GM12875 (cell line): ENCODE results near the gene CD81.
A peak's percentile ranks its signal among the peaks of the same experiment; 100 is the strongest.

Source experiments
- H3K4me3 ChIP-seq: one replicate; pipeline ENCODE4 v1.5.1; 2011; ENCODE audit warnings: low read depth, low read length, control low read depth
- TF ChIP-seq, protein P1 (sequence below): IDR thresholded peaks from 2 replicates; pipeline ENCODE4 v1.5.1; 2011; ENCODE audit warnings: low read depth, mild to moderate bottlenecking, control low read depth, inconsistent platforms, low read length, moderate library complexity, borderline replicate concordance; ENCODE audit not compliant: insufficient read depth

Gene CD81

GRCh38 chr11:2415171-2415570 lies 38.1 kb downstream of the CD81 start:
- H3K4me3 ChIP-seq = no peak overlapping the region
- TF ChIP-seq, protein P1, sequence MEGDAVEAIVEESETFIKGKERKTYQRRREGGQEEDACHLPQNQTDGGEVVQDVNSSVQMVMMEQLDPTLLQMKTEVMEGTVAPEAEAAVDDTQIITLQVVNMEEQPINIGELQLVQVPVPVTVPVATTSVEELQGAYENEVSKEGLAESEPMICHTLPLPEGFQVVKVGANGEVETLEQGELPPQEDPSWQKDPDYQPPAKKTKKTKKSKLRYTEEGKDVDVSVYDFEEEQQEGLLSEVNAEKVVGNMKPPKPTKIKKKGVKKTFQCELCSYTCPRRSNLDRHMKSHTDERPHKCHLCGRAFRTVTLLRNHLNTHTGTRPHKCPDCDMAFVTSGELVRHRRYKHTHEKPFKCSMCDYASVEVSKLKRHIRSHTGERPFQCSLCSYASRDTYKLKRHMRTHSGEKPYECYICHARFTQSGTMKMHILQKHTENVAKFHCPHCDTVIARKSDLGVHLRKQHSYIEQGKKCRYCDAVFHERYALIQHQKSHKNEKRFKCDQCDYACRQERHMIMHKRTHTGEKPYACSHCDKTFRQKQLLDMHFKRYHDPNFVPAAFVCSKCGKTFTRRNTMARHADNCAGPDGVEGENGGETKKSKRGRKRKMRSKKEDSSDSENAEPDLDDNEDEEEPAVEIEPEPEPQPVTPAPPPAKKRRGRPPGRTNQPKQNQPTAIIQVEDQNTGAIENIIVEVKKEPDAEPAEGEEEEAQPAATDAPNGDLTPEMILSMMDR = no peak

DNA sequence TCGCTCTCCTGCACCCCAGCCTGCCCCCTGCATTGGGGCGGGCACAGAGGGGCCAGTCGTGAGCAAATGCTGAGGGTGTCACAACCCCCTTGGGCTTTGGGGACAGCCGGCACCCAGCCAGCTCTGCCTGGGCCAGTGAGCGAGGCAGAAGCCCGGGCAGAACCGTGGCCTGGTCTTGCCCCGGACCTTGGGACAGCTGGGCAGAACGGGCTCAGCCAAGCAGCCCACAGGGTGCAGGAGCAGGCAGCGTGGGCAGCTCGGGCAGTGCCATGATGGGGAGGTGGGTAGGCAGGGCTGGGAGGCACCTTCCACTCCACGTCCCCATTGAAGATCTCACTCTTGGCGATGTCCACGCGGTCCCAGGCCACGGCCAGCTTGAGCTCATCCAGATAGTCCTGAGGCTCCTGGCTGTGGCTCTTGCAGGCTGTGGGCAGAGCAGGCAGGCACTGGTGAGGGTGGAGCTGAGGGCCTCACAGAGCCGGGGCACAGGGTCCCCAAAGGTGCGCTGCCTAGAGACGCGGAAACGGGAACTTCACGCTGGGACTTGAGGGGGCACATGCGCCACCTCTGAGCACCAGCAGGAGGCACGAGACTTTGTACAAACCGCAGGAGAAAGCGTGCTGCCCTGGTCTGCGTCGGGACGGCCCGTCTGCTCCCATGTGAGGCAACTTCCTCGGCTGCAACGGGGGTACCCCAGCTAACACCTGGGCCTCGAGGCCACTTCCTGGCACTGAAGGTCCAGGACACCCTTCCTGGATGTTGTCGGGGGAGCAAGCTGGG lies 38.7 kb downstream of the CD81 start:
- TF ChIP-seq, protein P1 = peak; percentile 33; the same call in 1 of the 2 replicates

DNA sequence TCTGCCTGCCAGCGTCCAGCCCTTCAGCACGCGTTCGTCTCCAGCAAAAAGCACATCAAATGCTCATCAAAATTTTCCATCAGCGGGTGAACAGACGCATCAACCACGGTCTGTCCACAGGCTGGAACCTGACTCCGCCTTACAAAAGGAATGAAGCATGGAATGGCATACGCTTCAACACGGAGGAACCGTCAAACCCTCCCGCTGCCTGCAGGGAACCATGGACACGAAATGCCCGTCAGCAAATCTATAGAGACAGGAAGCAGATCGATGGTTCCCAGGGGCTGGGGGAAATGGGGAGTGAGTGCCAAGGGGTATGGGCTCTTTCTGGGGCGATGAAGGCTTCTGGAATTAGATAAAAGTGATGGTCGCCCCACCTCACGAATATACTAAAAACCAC lies 39.7 kb downstream of the CD81 start:
- no peak overlapping the region for H3K4me3 ChIP-seq
- TF ChIP-seq, protein P1 = no peak

More for the DNA sequence above, 38.7 kb downstream of the CD81 start:
- H3K4me3 ChIP-seq = no peak overlapping the region

- TF ChIP-seq, protein P1 = no peak
- no peak overlapping the region for H3K4me3 ChIP-seq
Observed at GRCh38 chr11:2417856-2418692, 41.0 kb downstream of the CD81 start.

DNA sequence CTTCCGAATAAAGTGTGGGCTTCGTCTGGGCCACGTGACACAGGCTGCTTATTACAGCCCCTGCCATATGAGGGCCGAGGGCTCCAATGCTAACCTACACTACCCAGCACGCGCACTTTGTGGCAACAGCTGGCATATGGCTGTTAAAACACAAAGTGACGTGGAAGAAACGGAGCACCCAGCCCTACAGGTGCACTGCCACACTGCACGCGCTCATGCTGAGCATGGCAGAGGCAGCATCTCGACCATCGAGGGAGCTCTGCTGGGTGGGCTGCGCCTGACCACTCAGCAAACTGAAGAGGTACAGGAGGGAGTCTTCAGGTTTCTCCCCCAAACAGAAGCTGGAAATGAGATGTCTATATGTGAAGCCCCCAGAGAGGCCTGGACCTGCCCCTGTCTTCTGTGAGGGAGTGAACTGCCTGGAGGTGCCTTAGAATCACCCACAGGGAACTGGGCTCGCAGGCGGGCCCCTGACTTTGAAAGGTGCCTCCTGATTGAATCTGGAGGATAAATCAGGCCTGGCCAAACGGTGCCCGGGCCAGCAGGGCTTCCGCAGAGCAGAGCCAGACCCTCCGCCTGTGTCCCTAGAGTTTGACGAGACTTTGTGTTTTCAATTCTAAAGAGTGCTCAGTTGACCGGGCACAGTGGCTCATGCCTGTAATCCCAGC lies 41.7 kb downstream of the CD81 start:
- TF ChIP-seq, protein P1 = no peak
- no peak overlapping the region for H3K4me3 ChIP-seq

GRCh38 chr11:2419638-2420501 lies 42.8 kb downstream of the CD81 start:
- H3K4me3 ChIP-seq = no peak overlapping the region
- TF ChIP-seq, protein P1 = peak; percentile 71
